Cortex of kidney (tissue), 1 donor: ENCODE results near the gene TUBA1C.
"Not testable (repeated sequence)": the region's sequence is repeated elsewhere in the genome, so short reads cannot be mapped to it uniquely, and the experiment has no call there.

Experiments
- DNase-seq: peaks from one replicate; lab custom pipeline; 2025; lab: John Stamatoyannopoulos, UW

The TUBA1C gene

DNA sequence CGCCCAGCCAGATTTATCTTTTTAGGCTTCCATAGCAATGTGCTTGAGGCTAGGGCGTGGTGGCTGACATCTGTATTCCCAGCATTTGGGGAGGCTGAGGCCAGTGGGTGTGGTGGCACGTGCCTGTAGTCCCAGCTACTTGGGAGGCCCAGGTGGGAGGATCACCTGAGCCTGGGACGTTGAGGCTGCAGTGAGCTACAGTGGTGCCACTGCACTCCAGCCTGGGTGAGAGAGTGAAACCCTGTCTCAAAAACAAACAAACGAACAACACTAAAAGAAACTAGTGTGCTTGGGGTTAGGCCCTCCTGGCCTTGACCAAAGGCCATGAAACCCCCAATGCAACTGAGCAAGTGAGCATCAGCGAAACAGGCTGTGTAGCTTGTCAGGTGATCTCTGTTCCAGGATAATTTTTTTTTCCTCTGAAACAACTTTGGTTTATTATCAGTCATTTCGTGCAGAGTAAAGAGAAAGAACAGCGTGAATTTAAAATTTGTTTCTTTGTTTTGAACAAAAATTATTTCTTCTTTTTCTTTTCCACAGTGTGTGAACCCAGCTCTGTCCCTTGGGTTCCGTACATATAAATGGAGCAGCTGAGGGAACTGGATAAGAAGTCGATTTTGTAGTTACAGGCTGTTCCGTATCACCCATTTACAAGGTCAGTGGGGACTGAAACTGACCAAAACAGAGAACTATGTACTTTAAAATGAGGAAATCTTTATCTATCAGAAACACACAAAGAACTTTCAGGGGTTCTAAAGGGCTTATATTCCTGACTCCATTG lies 8.8 kb upstream of the TUBA1C start:
- DNase-seq: no peak

DNA sequence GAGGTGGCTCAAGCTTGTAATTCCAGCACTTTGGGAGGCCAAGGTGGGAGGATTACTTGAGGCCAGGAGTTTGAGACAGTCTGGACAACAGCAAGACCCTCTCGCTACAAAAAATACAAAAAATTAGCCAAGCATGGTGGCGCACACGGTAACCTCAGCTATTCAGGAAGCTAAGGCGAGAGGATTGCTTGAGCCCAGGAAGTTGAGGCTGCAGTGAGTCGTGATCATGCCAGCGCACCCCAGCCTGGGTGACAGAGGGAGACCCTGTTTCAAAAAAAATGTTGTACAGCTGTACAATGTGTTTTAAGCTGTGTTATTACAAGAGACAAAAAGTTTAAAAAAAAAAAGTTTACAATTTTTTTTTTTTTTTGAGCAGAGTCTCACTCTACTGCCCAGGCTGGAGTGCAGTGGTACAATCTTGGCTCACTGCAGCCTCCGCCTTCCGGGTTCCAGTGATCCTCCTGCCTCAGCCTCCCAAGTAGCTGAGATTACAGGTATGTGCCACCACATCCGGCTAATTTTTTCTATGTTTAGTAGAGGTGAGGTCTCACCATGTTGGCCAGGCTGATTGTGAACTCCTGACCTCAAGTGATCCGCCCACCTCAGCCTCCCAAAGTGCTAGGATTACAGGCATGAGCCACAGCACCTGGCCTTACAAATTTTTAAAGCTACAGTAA lies 7.2 kb upstream of the TUBA1C start:
- not testable (repeated sequence) for DNase-seq

DNA sequence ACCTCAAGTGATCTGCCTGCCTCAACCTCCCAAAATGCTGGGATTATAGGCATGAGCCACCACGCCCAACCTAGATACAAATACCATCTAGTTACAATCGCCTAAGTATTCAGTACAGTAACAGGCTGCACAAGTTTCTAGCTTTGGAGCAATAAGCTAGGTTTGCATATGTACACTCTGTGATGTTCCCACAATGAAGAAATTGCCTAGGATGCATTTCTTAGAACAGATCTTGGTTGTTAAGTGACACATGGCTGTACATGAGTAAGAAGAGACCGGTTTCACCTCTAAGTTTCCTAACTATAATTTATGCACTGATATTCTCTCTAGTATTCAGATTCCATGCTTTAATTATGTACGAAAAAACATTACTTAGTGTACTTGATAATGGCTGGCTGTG lies 5.4 kb upstream of the TUBA1C start:
- DNase-seq: no peak

- no peak for DNase-seq
Observed at GRCh38 chr12:49260166-49260565, 4.7 kb upstream of the TUBA1C start.

DNA sequence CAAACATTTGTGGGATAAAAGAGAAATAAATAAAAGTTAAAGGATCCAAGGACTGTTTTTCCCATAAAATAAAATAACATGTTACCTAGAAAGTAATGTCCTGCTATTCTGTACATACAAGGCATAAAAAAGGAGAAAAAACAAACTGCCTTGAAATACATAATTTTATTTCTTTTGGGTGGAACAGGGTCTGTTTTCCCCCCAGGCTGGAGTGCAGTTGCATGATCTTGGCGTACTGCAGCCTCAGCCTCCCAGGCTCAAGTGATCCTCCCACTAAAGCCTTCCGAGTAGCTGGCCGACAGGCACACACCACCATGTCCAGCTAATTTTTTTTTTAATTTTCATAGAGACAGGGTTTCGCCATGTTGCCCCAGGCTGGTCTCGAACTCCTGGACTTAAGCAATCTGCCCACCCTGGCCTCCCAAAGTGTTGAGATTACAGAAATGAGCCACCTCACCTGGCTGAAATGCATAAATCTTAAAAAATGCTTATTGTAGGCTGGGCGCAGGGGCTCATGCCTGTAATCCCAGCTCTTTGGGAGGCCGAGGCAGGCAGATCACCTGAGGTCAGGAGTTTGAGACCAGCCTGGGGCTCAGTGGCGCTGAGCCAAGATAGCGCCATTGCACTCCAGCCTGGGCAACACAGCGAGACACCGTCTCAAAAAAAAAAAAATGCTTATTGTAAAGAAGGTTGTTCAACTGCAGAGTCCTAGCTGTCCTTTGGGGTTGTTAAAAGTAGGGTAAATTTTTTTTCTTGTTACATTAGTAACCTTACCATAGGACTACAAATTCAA lies 4.1 kb upstream of the TUBA1C start:
- DNase-seq: no peak

DNA sequence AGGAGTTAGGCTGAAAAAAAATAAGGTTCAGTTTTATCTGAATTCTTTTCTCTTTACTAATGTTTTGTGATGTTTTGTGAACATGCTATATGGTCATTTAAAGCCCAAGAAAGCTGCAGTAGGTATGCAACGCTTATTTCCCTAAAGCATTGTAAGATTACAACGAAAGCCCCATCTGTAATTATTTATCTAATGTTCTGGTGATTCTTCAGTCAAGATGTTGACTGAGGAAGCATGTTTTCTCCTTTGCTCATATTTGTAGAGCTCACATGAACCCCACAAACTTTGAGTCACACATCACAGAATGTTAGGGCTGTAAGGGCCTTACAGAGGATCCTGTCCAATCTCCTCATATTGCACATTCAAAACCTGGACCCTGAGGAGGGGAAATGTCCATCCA lies 3.2 kb upstream of the TUBA1C start:
- no peak for DNase-seq

DNA sequence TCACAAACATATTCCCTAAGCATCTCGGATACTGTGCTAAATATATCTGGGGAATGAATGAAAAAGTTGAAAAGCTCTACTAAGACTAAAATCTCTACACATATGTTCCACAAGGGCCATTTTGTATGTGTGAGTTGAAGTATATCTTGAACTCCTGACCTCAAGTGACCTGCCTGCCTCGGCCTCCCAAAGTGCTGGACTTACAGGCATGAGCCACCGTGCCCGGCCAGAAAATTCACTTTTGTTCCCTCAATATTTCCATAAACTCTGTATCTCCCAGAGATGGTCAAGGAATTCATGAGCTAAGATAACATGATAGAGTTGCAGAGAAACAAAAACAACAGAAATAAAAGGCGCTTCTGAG lies 1.5 kb upstream of the TUBA1C start:
- DNase-seq: no peak

GRCh38 chr12:49264466-49264872 lies 413 bp upstream of the TUBA1C start:
- DNase-seq: no peak

DNA sequence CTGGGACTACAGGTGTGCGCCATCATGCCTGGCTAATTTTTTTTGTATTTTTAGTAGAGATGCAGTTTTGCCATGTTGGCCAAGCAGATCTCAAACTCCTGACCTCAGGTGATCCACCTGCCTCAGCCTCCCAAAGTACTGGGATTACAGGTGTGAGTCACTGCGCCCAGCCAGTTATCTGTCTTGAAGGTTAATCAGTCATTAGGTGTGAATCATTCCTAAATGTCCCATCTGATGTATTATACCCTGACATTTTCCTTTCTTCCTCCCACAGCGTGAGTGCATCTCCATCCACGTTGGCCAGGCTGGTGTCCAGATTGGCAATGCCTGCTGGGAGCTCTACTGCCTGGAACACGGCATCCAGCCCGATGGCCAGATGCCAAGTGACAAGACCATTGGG lies 4.3 kb downstream of the TUBA1C start:
- not testable (repeated sequence) for DNase-seq

- DNase-seq: no peak
Observed at GRCh38 chr12:49272790-49273725, 8.2 kb downstream of the TUBA1C start.

- no peak for DNase-seq
Observed at GRCh38 chr12:49273726-49274395, 9.0 kb downstream of the TUBA1C start.

GRCh38 chr12:49274396-49275069 lies 9.7 kb downstream of the TUBA1C start:
- no peak for DNase-seq

DNA sequence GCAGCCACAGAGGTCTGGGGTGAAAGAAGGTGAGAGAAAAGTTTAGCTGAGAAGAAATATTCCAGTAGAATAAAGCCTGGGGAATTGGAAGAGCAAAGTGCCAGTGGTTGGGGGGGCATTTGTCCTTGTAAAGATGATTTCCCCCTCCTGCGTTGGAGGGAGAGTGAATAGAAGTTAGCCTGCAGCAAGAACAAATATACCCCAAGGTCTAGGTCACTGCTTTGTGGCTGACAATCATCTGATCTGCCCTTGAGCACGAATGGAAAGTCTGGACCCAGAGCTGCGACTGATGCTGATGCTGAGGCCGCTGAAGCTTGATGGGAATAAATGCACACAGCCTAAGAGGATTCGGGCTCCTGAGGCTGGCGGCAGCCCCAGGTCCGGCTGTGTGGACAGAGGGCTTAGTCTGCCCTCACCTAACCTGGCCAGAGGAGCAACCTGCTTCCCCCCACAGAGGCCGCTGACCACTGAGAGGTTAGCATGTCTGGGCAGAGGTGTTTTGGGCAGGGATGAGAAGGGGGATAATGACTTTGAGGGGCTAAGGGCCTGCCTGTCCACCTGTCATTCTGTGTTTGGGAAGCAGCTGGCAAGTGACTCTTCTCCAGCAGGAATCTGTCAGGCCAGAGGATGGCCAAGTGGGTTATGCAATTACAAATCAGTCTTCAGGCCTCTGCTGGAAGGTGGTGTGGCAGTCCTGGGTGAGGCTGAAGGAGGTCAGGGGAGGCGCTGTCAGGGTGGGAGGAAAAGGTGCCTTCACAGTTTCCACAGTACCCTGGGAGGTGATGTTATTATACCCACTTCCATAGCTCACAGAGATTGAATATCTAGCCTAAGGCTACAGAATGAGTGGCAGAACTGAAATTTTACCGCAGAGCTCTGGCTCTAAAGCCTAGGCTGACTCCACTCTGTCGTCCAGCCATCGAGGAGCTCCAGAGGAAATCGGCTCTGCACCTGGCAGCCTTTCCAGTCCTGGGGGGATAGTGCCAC lies 11.7 kb downstream of the TUBA1C start:
- DNase-seq: no peak

GRCh38 chr12:49277466-49277865 lies 12.6 kb downstream of the TUBA1C start:
- DNase-seq: no peak

GRCh38 chr12:49279706-49280159 lies 14.9 kb downstream of the TUBA1C start:
- no peak for DNase-seq

DNA sequence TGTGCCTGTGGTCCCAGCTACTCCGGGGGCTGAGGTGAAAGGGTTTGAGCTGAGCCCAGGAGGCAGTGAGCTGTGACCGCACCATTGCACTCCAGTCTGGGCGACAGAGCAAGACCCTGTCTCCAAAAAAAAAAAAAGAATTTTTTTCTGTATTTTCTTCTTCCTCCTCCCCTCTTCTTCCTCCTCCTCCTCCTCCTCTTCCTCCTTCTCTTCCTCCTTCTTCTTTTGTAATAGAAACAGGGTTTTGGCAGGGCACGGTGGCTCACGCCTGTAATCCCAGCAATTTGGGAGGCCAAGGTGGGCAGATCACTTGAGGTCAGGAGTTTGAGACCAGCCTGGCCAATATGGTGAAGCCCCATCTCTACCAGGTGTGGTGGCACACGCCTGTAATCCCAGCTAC lies 15.7 kb downstream of the TUBA1C start:
- DNase-seq: not testable (repeated sequence)

- DNase-seq: no peak
Observed at GRCh38 chr12:49282302-49282701, 17.4 kb downstream of the TUBA1C start.

DNA sequence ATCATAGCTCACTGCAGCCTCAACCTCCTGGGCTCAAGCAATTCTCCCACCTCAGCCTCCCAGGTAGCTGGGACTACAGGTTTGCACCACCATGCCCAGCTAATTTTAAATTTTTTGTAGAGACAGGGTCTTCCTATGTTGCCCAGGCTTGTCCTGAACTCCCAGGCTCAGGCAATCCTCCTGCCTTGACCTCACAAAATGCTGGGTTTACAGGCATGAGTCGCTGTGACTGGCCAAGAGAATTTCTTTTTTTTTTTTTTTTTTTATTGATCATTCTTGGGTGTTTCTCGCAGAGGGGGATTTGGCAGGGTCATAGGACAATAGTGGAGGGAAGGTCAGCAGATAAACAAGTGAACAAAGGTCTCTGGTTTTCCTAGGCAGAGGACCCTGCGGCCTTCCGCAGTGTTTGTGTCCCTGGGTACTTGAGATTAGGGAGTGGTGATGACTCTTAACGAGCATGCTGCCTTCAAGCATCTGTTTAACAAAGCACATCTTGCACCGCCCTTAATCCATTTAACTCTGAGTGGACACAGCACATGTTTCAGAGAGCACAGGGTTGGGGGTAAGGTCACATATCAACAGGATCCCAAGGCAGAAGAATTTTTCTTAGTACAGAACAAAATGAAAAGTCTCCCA lies 18.0 kb downstream of the TUBA1C start:
- not testable (repeated sequence) for DNase-seq
